Smooth muscle cell (in vitro differentiated cells): ENCODE results near the gene TBC1D30. TPM values are rescaled to one million over a fixed set of nuclear protein-coding genes. Genes with fewer than 3 reads are reported as not detected.

Experiments used
- DNase-seq: peaks from one replicate; lab custom pipeline; 2025; ENCODE audit not compliant: unreplicated experiment; lab: John Stamatoyannopoulos, UW
- H2AFZ ChIP-seq: fragments of 200-600 bp; sonication (generic); 2 replicates; pipeline ENCODE4 v1.6.0; 2016; ENCODE audit warnings: antibody characterized with exemption, low read depth, mild to moderate bottlenecking
- H3F3A ChIP-seq: fragments of 200-600 bp; sonication (generic); 2 replicates; pipeline ENCODE4 v1.6.0; 2017; ENCODE audit warnings: antibody characterized with exemption, low read depth
- H3K27ac ChIP-seq: fragments of 200-600 bp; sonication (generic); 2 replicates; pipeline ENCODE4 v1.5.1; 2016; ENCODE audit warnings: low read depth, mild to moderate bottlenecking
- H3K27me3 ChIP-seq: fragments of 200-600 bp; sonication (generic); 2 replicates; pipeline ENCODE4 v1.6.1; 2016; ENCODE audit warnings: low read depth, mild to moderate bottlenecking
- H3K36me3 ChIP-seq: fragments of 200-600 bp; sonication (generic); 2 replicates; pipeline ENCODE4 v1.5.1; 2016; ENCODE audit warnings: low read depth
- H3K4me1 ChIP-seq: fragments of 200-600 bp; sonication (generic); 2 replicates; pipeline ENCODE4 v1.5.1; 2016; ENCODE audit warnings: low read depth
- H3K4me2 ChIP-seq: fragments of 200-600 bp; sonication (generic); 2 replicates; pipeline ENCODE4 v1.6.0; 2016; ENCODE audit warnings: mild to moderate bottlenecking
- H3K4me3 ChIP-seq: fragments of 200-600 bp; sonication (generic); 2 replicates; pipeline ENCODE4 v1.5.1; 2016; ENCODE audit warnings: mild to moderate bottlenecking
- H3K79me2 ChIP-seq: fragments of 200-600 bp; sonication (generic); 2 replicates; pipeline ENCODE4 v1.6.0; 2016; ENCODE audit warnings: low read depth, mild to moderate bottlenecking
- H3K9ac ChIP-seq: fragments of 200-600 bp; sonication (generic); 2 replicates; pipeline ENCODE4 v1.6.0; 2016; ENCODE audit warnings: low read depth
- H3K9me3 ChIP-seq: fragments of 200-600 bp; sonication (generic); replicated peaks from 2 replicates; pipeline ENCODE4 v1.5.1; 2016; ENCODE audit warnings: low read depth
- H4K20me1 ChIP-seq: fragments of 200-600 bp; sonication (generic); 2 replicates; pipeline ENCODE4 v1.6.0; 2016; ENCODE audit warnings: low read depth
- CTCF ChIP-seq: fragments of 200-600 bp; sonication (generic); IDR thresholded peaks from 2 replicates; pipeline ENCODE4 v1.5.1; 2017; ENCODE audit warnings: borderline replicate concordance, mild to moderate bottlenecking, antibody characterized with exemption; ENCODE audit not compliant: insufficient read depth, poor library complexity, severe bottlenecking
- WGBS: methylation state at CpG from one replicate; pipeline ENCODE4 v1.1.7; 2016; ENCODE audit warnings: low lambda C conversion rate; 5-methylcytosine and 5-hydroxymethylcytosine counted together
- polyA plus RNA-seq: library from polyadenylated mRNA; unstranded; fragments of >200 nt; fragmentation: Nextera tagmentation; extraction: Ambion mirVana; gene quantifications from 2 replicates; pipeline ENCODE4 v1.2.1, GENCODE V29; 2016
- total RNA-seq: library from RNA; depleted of rRNA; stranded (reverse); fragments of >200 nt; gene quantifications from 2 replicates; pipeline ENCODE4 v1.2.3, GENCODE V29; 2014

TBC1D30 gene
- total and polyA plus RNA-seq, 2 experiments from 2014 or later, result 0.67 to 2.3 TPM

- no peak overlapping the region for H3K4me2 ChIP-seq
Measured at GRCh38 chr12:64916411-64917261, 92.2 kb downstream of the TBC1D30 start.

DNA sequence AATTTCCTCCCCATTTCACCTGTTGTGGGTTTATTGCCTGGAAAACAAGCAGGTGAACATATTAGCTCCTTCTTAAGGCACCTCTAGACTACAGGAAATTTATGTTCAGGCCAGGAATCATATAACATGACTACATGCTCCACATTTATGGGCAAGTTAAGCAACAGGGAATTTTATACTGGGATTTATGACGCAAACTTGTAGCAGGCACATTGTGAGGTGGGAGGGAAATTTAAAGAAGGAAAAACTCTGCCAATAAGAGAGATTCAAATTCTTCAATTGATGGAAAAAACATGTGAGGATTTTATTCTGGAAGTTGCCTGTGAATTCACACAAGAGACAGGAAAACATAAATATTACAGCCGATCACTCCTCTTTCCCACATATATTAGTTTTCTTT, 93.9 kb downstream of the TBC1D30 start:
- Histone ChIP-seq H3F3A (no peaks in the 10 kb centered on the region), H3K4me2 (no peak overlapping the region), H3K27ac (no peak overlapping the region), H3K36me3 (no peaks in the 10 kb centered on the region), H4K20me1 (no peaks in the 10 kb centered on the region), H3K9me3 (no peaks in the 10 kb centered on the region), H3K9ac (no peak overlapping the region), H3K27me3 (peaks cover 11% of the 10 kb centered on the region), H3K4me1 (no peaks in the 10 kb centered on the region), H3K4me3 (no peak overlapping the region), H3K79me2 (no peaks in the 10 kb centered on the region), H2AFZ (no peak overlapping the region)
- DNase-seq, result no peak
- TF ChIP-seq CTCF, result no peak
- 91% methylated on average over 2 of the region's 2 CpGs for WGBS

More at GRCh38 chr12:64916411-64917261, 92.2 kb downstream of the TBC1D30 start:
- H3K4me1 ChIP-seq, result no peaks in the 10 kb centered on the region
- H3F3A ChIP-seq, result no peaks in the 10 kb centered on the region
- H4K20me1 ChIP-seq, result no peaks in the 10 kb centered on the region
- no peak for TF ChIP-seq CTCF
- no peaks in the 10 kb centered on the region for H3K36me3 ChIP-seq
- H3K9me3 ChIP-seq, result no peaks in the 10 kb centered on the region
- no peak overlapping the region for H3K27ac ChIP-seq
- WGBS, result 87% methylated on average over 1 of the region's 1 CpG
- no peaks in the 10 kb centered on the region for H3K79me2 ChIP-seq
- H3K27me3 ChIP-seq, result peaks cover 13% of the 10 kb centered on the region
- no peak overlapping the region for H3K9ac ChIP-seq
- DNase-seq, result no peak
- H3K4me3 ChIP-seq, result no peak overlapping the region
- no peak overlapping the region for H2AFZ ChIP-seq

- no peak overlapping the region for H3K4me2 ChIP-seq
- no peak overlapping the region for H2AFZ ChIP-seq
- H3K4me3 ChIP-seq, result no peak overlapping the region
- no peaks in the 10 kb centered on the region for H3K79me2 ChIP-seq
- no peaks in the 10 kb centered on the region for H3K4me1 ChIP-seq
- H3K9me3 ChIP-seq, result no peaks in the 10 kb centered on the region
- H3K27me3 ChIP-seq, result peaks cover 8% of the 10 kb centered on the region
- no peaks in the 10 kb centered on the region for H3K36me3 ChIP-seq
- H3K9ac ChIP-seq, result no peak overlapping the region
- H4K20me1 ChIP-seq, result no peaks in the 10 kb centered on the region
- no peak for TF ChIP-seq CTCF
- 96% methylated on average over 2 of the region's 2 CpGs for WGBS
- H3F3A ChIP-seq, result no peaks in the 10 kb centered on the region
- no peak for DNase-seq
- no peak overlapping the region for H3K27ac ChIP-seq
Measured at GRCh38 chr12:64918801-64919200, 94.4 kb downstream of the TBC1D30 start.

DNA sequence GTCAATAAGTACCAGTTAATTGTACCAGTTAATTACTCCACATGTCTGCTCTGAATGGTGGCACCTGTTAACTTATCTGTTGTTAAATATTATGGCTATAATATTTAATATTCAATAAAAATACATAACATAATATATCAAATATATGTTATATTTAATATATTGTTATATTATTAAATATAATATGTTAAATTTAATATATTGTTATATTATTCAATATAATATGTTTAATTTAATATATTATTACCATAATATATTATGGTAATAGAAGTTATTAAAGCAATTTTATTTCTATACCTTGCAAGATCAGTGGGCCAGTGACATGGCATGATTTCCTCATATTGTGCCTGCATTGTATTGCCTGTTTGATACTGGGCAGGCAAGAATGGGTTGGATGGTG, 98.4 kb downstream of the TBC1D30 start:
- Histone ChIP-seq H2AFZ (no peak overlapping the region), H3K27me3 (peaks cover 8% of the 10 kb centered on the region)
- no peak for TF ChIP-seq CTCF

More for the DNA sequence above, 98.4 kb downstream of the TBC1D30 start:
- Histone ChIP-seq H4K20me1 (no peaks in the 10 kb centered on the region), H3K9ac (no peak overlapping the region), H3K36me3 (no peaks in the 10 kb centered on the region), H3K27ac (no peak overlapping the region), H3K4me2 (no peak overlapping the region), H3K9me3 (no peaks in the 10 kb centered on the region), H3K4me3 (no peak overlapping the region), H3F3A (no peaks in the 10 kb centered on the region), H3K4me1 (no peaks in the 10 kb centered on the region), H3K79me2 (no peaks in the 10 kb centered on the region)
- DNase-seq, result no peak
